Spleen (tissue), 7 donors: ENCODE results near the gene CENPS.

Experiments used
- POLR2A ChIP-seq, 3 donors: fragments of 450-650 bp; IDR thresholded peaks; one replicate each; pipeline ENCODE4 v1.5.1; 2017; ENCODE audit warnings: antibody characterized with exemption in 3 of 3, mild to moderate bottlenecking in 1 of 3
- TF ChIP-seq, protein P1 (sequence below), 11 experiments: fragments of 200-600 bp in 7 of 11; fragments of 450-650 bp in 4 of 11; sonication (generic) in 4 of 11; IDR thresholded peaks in 8 of 11; conservative IDR thresholded peaks in 3 of 11; 1 replicate in 7 of 11; 2 replicates in 4 of 11; pipeline versions ENCODE4 v1.4.0 to v1.8.0; 2016 to 2021; ENCODE audit warnings: antibody characterized with exemption in 11 of 11, inconsistent platforms in 4 of 11, mild to moderate bottlenecking in 1 of 11
- donor health status: DM: no; HTN: no; CAD: no; lungs with moderate emphysema.
- donor health status: DM: no; HTN: no; CAD: no.
- donor health status: DM: no; HTN: no; CAD: no.

DNA sequence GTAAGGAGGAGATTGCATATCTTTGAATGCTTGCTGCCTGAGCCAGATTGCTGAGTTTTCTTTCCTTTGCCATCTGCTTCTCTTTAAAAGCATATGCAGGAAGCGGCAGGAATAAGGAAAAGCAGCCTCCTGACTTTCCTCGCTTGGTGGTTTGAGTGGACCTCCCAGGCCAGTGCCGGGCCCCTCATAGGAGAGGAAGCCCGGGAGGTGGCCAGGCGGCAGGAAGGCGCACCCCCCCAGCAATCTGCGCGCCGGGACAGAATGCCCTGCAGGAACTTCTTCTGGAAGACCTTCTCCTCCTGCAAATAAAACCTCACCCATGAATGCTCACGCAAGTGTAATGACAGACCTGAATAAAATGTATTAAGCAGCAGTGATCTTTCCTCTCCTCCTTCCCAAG, 21.1 kb downstream of the CENPS start:
- no peak for TF ChIP-seq POLR2A (IDR thresholded peaks at IDR 0.05)
- TF ChIP-seq, protein P1, sequence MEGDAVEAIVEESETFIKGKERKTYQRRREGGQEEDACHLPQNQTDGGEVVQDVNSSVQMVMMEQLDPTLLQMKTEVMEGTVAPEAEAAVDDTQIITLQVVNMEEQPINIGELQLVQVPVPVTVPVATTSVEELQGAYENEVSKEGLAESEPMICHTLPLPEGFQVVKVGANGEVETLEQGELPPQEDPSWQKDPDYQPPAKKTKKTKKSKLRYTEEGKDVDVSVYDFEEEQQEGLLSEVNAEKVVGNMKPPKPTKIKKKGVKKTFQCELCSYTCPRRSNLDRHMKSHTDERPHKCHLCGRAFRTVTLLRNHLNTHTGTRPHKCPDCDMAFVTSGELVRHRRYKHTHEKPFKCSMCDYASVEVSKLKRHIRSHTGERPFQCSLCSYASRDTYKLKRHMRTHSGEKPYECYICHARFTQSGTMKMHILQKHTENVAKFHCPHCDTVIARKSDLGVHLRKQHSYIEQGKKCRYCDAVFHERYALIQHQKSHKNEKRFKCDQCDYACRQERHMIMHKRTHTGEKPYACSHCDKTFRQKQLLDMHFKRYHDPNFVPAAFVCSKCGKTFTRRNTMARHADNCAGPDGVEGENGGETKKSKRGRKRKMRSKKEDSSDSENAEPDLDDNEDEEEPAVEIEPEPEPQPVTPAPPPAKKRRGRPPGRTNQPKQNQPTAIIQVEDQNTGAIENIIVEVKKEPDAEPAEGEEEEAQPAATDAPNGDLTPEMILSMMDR (IDR thresholded peaks at IDR 0.05 in 8 of 11, conservative IDR thresholded peaks at IDR 0.05 in 3 of 11): no peak
